EL (cell line): ENCODE data around the gene EFCAB14.
"Not testable (repeated sequence)": the region's sequence is repeated elsewhere in the genome, so short reads cannot be mapped to it uniquely, and the experiment has no call there.

ENCODE experiments used
- DNase-seq: peaks from one replicate; pipeline ENCODE4 v3.0.0-alpha.2; 2016

EFCAB14 gene

DNA sequence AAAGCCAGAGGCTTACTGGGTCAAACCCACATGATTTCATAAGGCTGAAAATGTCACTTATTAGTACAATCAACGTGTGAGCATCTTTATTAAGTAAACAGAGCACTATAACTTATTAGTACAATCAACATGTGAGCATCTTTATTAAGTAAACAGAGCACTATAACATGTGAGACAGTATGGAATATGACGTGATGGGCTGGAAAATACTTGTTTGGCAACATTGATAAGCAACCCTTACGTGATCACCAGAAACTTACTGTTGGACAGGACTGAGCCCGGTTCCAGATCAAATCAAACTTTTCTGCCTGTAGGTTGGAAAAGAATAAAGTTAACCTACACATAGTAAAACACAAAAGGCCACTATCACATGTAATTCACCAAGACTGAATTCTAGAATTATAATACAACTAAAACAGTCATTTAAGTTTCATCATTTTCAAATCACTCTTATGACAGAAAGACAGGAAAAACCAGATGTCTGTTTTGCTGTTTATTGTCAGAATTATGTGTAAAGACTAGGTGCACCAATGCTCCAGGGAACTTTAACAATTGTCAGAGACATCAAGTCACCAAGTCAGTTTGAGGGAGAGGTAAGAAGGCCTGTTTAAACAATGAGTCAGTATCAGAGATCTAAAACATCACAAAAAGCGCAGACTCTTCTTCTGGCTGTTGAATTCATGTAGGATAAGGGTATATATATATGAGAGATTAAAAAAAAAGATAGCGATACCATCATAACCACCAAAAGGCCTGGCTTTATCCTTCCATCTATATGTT, 66.4 kb downstream of the EFCAB14 start:
- no peak for DNase-seq

DNA sequence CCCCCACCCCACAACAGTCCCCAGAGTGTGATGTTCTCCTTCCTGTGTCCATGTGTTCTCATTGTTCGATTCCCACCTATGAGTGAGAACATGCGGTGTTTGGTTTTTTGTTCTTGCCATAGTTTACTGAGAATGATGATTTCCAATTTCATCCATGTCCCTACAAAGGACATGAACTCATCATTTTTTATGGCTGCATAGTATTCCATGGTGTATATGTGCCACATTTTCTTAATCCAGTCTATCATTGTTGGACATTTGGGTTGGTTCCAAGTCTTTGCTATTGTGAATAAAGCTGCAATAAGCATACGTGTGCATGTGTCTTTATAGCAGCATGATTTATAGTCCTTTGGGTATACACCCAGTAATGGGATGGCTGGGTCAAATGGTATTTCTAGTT, 67.8 kb downstream of the EFCAB14 start:
- not testable (repeated sequence) for DNase-seq

DNA sequence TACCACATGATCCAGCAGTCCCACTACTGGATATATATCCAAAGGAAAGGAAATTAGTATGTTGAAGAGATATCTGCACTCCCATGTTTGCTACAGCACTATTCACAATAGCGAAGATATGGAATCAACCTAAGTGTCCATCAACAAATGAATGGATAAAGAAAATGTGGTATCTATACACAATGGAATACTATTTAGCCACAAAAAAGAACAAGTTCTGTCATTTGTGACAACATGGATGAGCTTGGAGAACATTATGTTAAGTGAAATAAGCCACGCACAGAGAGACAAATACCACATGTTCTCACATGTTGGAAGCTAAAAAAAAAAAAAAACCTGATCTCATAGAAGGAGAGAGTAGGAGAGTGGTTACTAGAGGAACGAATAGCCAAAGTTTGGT, 68.4 kb downstream of the EFCAB14 start:
- DNase-seq = no peak

DNA sequence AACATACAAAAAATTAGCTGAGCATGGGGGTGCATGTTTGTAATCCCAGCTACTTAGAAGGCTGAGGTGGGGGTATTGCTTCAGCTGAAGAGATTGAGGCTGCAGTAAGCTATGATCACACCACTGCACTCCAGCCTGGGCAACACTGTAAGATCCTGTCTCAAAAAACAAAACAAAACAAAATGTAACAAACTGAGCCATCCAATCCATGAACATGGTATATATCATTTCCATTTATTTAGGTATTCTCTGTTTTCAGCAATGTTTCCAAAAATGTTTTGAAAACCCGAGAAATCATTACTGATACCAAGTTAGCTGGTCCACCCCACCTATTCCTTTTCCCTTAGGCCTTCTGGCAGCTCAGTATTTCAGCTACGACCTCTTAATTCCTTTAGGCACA, 69.2 kb downstream of the EFCAB14 start:
- no peak for DNase-seq

DNA sequence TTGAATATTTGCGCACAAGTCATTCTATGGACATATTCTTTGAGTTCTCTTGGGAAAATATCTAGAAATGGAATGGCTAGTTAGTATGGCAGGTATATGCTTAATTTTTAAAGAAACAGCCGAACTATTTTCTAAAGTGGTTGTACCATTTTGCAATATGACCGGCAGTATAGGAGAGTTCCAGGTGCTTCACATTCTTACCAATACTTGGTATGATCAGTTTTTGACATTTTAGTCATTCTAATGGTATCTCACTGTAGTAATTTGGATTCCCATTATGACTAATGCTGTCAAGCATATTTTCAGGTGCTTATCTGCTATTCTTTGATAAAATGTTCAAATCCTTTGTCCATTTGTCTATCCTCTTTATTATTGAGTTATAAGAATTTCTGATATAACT, 71.3 kb downstream of the EFCAB14 start:
- no peak for DNase-seq

DNA sequence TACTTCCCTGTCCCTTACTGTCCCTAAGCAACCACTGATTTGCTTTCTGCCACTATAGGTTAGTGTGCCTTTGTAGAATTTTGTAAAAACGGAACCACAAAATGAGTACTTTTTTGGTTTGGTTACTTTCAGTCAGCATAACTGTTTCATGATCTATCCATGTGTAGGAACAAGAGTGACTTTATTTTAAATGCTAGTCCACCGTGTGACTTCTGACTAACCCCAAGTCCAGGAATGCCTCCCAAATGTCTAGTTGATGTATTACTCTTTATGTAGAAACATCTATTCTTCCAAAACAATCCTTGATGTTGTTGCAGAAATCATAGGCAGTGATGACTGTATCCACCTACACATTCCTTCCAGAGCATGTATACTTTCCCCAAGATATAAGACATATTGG, 72.1 kb downstream of the EFCAB14 start:
- no peak for DNase-seq

DNA sequence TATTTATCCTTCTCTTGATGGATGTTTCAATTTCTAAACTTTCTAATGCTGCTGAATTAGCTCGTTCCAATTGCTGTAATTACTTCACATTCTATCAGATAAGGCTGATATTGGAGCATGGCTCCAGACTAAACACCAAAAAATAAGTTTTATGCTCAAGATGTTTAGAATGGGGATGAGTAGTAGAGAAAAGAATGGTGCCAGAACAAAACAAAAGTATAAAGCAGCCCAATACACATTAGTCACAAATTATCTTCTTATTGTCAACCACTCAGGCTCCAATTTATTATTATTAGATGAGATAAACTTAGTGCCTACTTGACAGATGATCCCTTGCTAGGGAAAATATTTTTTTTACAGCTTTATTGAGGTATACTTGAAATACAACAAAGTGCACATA, 72.6 kb downstream of the EFCAB14 start:
- no peak for DNase-seq

DNA sequence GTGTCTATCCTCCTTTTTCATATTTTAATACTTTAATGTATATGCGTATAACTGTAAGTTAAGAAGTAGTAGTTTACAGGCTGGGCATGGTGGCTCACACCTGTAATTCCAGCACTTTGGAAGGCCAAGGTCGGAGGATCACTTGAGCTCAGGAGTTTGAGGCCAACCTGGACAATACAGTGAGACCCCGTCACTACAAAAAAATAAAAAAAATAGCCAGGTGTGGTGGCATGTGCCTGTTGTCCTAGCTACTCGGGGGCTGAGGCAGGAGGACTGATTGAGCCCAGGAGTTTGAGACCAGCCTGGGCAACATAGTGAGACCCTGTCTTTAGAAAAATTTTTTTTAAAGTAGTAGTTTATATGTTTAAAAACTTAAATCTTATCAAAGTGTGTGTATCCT, 73.1 kb downstream of the EFCAB14 start:
- no peak for DNase-seq

DNA sequence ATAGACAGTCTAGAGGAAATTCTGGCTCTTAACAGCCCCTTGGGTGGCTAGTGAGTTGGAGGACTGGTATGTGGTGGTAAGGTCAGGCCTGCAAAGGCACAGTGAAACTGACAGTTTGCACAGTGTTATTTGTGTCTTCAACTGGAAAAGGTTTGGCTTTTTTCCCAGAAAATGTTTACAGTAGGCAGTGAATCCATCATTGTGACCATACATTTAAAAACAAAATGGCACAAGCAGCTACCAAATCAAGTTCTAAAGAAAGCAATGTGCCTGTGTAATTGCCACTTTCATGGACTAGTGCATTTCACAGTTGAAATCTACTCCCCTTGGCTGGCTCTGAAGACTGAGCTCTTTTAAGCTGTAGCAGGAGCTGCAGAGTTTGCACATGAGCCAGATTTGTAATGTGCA, 75.5 kb downstream of the EFCAB14 start:
- DNase-seq = peak; percentile 93

DNA sequence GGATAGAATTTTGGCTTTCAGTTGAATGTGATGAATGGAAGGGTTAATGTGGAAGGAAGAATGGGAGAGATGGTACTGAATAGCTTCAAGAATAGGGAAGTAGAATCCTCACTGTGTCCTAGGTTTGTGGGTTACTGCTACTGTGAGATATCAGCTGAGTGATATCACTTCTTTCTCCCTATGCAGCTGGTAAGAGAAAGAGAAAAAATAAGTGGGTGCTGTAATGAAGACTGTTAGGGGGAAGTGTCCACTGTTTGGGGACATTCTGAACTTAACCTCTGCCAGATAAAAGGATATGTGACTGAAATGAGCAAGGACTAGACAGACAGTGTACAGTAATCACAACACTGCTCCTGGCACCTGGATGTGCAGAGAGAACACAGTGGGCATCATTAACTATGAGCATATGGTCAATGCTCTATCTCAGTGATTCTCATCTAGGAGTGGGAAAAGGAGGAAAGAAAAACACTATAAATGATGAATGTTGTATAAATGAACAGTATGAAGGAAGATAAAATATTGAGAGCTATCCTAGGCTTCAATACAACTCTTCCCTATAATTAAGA, 76.7 kb downstream of the EFCAB14 start:
- DNase-seq = no peak

DNA sequence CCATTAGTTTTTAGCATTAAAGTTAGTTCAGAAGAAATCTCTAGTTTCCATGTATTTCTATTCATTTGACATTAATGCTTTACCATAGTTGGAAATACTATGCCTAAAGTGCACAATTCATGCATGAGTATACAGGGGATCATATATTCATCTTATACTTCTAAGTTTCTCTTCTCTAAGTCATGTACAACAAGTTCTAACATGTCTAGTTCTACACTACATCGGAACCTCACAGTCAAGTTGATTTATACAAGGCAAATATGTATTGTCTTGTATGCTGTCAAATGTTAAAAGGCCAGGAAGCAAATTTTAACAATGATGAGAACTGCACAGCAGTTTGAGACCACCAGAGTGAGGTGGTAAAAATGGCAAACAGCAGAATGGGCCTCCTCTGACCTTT, 79.4 kb downstream of the EFCAB14 start:
- no peak for DNase-seq

DNA sequence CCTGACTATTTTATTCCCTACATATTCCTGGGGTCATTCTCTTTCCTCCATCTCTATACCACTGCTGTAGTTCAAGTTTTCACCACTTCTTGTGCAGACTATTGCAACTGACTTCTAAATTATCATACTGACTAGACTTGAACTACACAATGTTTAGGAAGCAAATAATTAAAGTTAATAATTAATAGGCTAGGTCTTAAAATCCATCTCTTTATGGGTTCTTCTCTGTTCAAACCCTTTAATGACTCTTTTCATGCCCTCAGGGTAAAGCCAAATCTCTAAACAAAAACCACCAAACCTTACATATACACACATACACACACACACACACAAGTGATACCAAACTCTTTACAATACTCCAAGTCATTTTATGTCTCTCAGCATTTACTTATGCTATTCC, 80.0 kb downstream of the EFCAB14 start:
- no peak for DNase-seq

DNA sequence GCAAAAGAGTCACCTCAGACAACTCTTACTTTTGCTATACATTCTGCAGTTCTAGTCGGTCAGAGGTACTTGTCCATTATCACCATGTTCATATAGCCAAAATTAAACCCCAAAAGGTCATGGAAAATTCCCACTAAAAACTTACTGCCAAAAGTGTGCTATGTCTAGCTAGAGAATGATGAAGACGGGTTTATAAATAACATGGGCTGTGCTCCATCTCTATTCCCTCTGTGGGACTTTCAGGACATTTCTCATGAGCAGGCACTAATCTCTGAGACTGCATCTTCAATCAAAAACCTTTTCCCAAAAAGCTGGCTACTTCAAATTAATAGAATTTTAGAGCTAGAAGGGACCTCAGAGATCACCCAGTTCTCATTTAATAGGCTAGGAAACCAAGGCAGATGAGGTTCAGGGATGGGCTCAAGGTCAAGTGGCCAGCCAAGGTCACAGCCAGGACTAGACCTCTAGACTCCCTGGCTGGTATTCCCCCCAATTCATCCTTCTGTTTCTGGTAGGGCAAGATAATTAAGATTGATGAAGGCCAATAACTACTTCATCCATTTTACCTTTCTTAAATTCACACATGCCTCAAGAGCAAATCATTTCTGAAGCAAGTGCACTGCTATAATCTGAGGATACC, 81.3 kb downstream of the EFCAB14 start:
- DNase-seq = no peak

DNA sequence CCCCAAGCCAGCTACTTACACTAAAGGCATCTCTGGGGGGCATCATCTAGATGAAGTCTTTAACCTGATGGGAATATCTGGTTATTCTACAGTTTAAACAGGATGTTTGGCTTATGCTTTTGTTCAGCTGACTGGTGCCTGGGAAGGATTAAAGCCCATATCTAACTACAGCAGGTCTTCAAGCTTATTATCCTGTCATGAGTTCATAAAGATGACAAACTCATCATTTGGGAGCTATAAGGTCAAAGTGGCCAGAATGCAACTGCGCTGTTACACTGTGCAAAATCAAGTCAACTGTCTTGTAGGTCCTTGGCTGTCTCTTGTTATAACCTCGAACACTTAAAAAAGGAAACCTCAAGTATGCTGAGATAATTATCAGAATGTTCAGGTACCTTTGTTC, 83.7 kb downstream of the EFCAB14 start:
- no peak for DNase-seq

DNA sequence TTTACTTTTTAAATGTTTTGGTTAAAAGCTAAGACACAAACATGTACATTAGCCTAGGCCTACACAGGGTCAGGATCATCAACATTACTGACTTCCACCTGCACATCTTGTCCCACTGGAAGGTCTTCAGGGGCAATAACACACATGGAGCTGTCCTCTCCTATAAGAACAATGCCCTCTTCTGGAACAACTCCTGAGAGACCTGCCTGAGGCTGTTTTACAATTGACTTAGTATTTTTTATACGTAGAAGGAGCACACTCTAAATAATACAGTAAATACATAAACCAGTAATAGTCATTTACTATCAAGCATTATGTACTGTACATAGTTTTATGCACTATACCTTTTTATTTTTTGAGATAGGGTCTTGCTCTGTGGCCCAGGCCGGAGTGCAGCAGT, 88.2 kb downstream of the EFCAB14 start:
- DNase-seq = no peak
